A673 (cell line): Measurements from ENCODE around the gene NTNG1. TPM values are rescaled to one million over a fixed set of nuclear protein-coding genes. Genes with fewer than 3 reads are reported as not detected.
A peak's percentile ranks its signal among the peaks of the same experiment; 100 is the strongest.

ENCODE experiments used
- BruUV-seq: library from RNA; stranded (reverse); fragments of 400-500 nt; replicated peaks from 2 replicates; lab custom pipeline; 2021; lab: Mats Ljungman, UMichigan
- CTCF ChIA-PET: fragments of 300-600 bp; sonication (Branson Sonifier 250); formaldehyde crosslinking; loops from one replicate; lab custom pipeline; 2022; ENCODE audit warnings: antibody characterized with exemption; lab: Charles Lee
- POLR2A ChIA-PET: fragments of 300-600 bp; sonication (Branson Sonifier 250); formaldehyde crosslinking; loops from one replicate; lab custom pipeline; 2022; ENCODE audit warnings: antibody characterized with exemption; ENCODE audit not compliant: low non-redundant PET; lab: Charles Lee
- DNase-seq: peaks from one replicate; pipeline ENCODE4 v3.0.0-alpha.2; 2015; ENCODE audit warnings: low spot score
- H3K27ac ChIP-seq: fragments of 200-600 bp; sonication (generic); 2 replicates; pipeline ENCODE4 v1.5.1; 2016; ENCODE audit warnings: mixed run types, low read depth, mild to moderate bottlenecking, mixed read lengths, antibody characterized with exemption, low read length; ENCODE audit not compliant: poor library complexity, severe bottlenecking
- H3K27me3 ChIP-seq: fragments of 200-600 bp; sonication (generic); replicated peaks from 2 replicates; pipeline ENCODE4 v1.6.1; 2017; ENCODE audit warnings: mixed run types, low read depth, mild to moderate bottlenecking, mixed read lengths, antibody characterized with exemption, low read length; ENCODE audit not compliant: insufficient read depth, poor library complexity
- H3K36me3 ChIP-seq: fragments of 200-600 bp; sonication (generic); 2 replicates; pipeline ENCODE4 v1.6.1; 2016; ENCODE audit warnings: mixed run types, mild to moderate bottlenecking, mixed read lengths, antibody characterized with exemption, low read length; ENCODE audit not compliant: insufficient read depth, poor library complexity, severe bottlenecking
- H3K4me1 ChIP-seq: fragments of 200-600 bp; sonication (generic); 2 replicates; pipeline ENCODE4 v1.6.1; 2017; ENCODE audit warnings: mixed run types, mild to moderate bottlenecking, mixed read lengths, antibody characterized with exemption, low read length; ENCODE audit not compliant: insufficient read depth, poor library complexity, severe bottlenecking
- H3K4me3 ChIP-seq: fragments of 200-600 bp; sonication (generic); 2 replicates; pipeline ENCODE4 v1.5.1; 2016; ENCODE audit warnings: low read depth, mixed run types, mild to moderate bottlenecking, mixed read lengths, low read length; ENCODE audit not compliant: poor library complexity, severe bottlenecking
- H3K9me3 ChIP-seq: fragments of 200-600 bp; sonication (generic); 2 replicates; pipeline ENCODE4 v1.6.1; 2016; ENCODE audit warnings: mixed run types, low read depth, mild to moderate bottlenecking, mixed read lengths, antibody characterized with exemption, low read length; ENCODE audit not compliant: poor library complexity, severe bottlenecking
- CTCF ChIP-seq: fragments of 300-800, 200-600 bp; sonication (generic); conservative IDR thresholded peaks from 2 replicates; pipeline ENCODE4 v1.5.1; 2017; ENCODE audit warnings: low read depth, mild to moderate bottlenecking, antibody characterized with exemption, low read length, moderate library complexity, mixed read lengths
- EZH2 ChIP-seq: fragments of 200-600 bp; sonication (generic); IDR thresholded peaks from 2 replicates; pipeline ENCODE4 v1.6.1; 2017; ENCODE audit warnings: borderline replicate concordance, low read depth, mild to moderate bottlenecking, mixed read lengths, antibody characterized with exemption, low read length; ENCODE audit not compliant: poor library complexity, severe bottlenecking
- intact Hi-C: fragments of 100-400 bp; cut with micrococcal nuclease; formaldehyde crosslinking; loops from one replicate; pipeline ENCODE4 v1.10.0; 2022; ENCODE audit not compliant: unreplicated experiment
- total RNA-seq: library from RNA; stranded (reverse); gene quantifications from 2 replicates; pipeline ENCODE4 v1.2.3, GENCODE V29; 2021

NTNG1 gene
- total RNA-seq, 1 experiment from 2014 or later, result 91.5 TPM

GRCh38 chr1:107339775-107340174, 198.9 kb downstream of the NTNG1 start:
- TF ChIP-seq CTCF (no peak), EZH2 (no peak)
- POLR2A ChIA-PET, result no interaction called here
- H3K27me3 ChIP-seq, result no peaks in the 10 kb centered on the region
- peaks cover 32% of the 10 kb centered on the region for H3K4me1 ChIP-seq
- H3K4me3 ChIP-seq, result no peak overlapping the region
- peak; percentile 24 for DNase-seq
- intact Hi-C loops, result no loop called here
- peaks cover 17% of the 10 kb centered on the region for H3K36me3 ChIP-seq
- CTCF ChIA-PET, result no interaction called here
- no peak overlapping the region for H3K27ac ChIP-seq
- H3K9me3 ChIP-seq, result peaks cover 12% of the 10 kb centered on the region
- BruUV-seq, result no TSS peak

GRCh38 chr1:107342316-107342715, 201.5 kb downstream of the NTNG1 start:
- Histone ChIP-seq H3K27me3 (no peaks in the 10 kb centered on the region), H3K36me3 (peaks cover 7% of the 10 kb centered on the region), H3K27ac (no peak overlapping the region), H3K4me1 (peaks cover 32% of the 10 kb centered on the region), H3K9me3 (no peaks in the 10 kb centered on the region), H3K4me3 (no peak overlapping the region)
- no TSS peak for BruUV-seq
- POLR2A ChIA-PET, result no interaction called here
- DNase-seq, result no peak
- CTCF ChIA-PET, result no interaction called here
- intact Hi-C loops, result no loop called here
- TF ChIP-seq CTCF (no peak), EZH2 (no peak)

- Histone ChIP-seq H3K27me3 (no peaks in the 10 kb centered on the region), H3K27ac (no peak overlapping the region), H3K9me3 (no peaks in the 10 kb centered on the region), H3K4me1 (peaks cover 32% of the 10 kb centered on the region), H3K4me3 (no peak overlapping the region), H3K36me3 (peaks cover 7% of the 10 kb centered on the region)
- no peak for DNase-seq
- POLR2A ChIA-PET, result no interaction called here
- TF ChIP-seq CTCF, result no peak
- no peak for TF ChIP-seq EZH2
- no TSS peak for BruUV-seq
- CTCF ChIA-PET, result no interaction called here
- intact Hi-C loops, result no loop called here
Measured at GRCh38 chr1:107342768-107343167, 201.9 kb downstream of the NTNG1 start.
